ENCODE data around the gene BSG. TPM values are rescaled to one million over a fixed set of nuclear protein-coding genes. Genes with fewer than 3 reads are reported as not detected.
A peak's percentile ranks its signal among the peaks of the same experiment; 100 is the strongest.

The BSG gene
- total and polyA plus RNA-seq, 9 of the 15 experiments (the other 6 are each of a cell fraction or from before 2014, with no cell fraction given): 4.6 to 495 (median 187) TPM

DNA sequence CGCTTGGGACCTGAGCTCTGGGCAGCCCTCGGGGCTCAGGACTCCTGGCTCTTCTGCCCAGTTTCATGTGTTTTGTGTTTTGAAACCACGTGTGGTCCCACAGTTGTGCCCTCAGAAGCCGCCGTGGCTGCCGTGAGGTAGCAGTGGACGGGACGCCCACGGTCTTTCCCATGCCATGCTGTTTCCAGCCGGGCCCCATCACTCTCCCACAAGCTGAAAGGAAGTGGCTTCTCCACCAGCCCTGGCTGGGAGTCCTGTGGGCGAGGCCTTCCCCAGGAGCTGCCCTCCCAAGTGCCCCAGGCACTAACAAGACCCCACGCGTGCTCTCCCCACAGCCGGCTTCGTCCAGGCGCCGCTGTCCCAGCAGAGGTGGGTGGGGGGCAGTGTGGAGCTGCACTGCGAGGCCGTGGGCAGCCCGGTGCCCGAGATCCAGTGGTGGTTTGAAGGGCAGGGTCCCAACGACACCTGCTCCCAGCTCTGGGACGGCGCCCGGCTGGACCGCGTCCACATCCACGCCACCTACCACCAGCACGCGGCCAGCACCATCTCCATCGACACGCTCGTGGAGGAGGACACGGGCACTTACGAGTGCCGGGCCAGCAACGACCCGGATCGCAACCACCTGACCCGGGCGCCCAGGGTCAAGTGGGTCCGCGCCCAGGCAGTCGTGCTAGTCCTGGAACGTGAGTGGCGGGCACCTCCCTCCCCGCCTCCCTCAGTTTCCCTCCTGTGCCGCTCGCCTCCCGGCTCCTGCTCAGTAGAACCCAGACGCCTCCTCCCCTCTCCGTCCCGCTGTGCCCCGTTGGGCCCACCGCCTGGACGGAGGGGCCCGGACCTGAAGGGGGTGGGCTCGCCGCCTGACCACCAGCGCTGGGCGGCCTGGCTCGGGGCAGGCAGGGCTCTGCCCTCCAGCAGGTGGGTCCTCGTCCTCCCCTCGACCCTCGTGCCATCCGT is 5.3 kb downstream of the BSG start:
- Histone ChIP-seq H4K20me1 (replicated peaks; ENCODE audit: control insufficient read depth, insufficient read depth, low read length) (peaks cover 73% of the 10 kb centered on the region), H3K36me3 (ENCODE audit: control insufficient read depth, insufficient read depth, low read length) (peaks cover 66% of the 10 kb centered on the region; the same call in 2 of the 3 replicates), H3K9me1 (ENCODE audit: control insufficient read depth, insufficient read depth, low read length) (peaks cover 15% of the 10 kb centered on the region), H3K9me3 (replicated peaks; ENCODE audit: control insufficient read depth, insufficient read depth, low read depth, low read length) (no peaks in the 10 kb centered on the region), H3K27me3 (ENCODE audit: control insufficient read depth in 2 of 2, insufficient read depth in 2 of 2, low read length in 2 of 2) (no peaks in the 10 kb centered on the region), H3K4me2 (ENCODE audit: insufficient read depth, low read length) (no peak overlapping the region), H3K27ac (ENCODE audit: extremely low read depth, low read depth, low read length) (no peak overlapping the region), H3K4me1 (replicated peaks in 1 of 2; ENCODE audit: control insufficient read depth in 2 of 2, insufficient read depth in 2 of 2, low read length in 2 of 2) (peaks cover 28 to 91% of the 10 kb centered on the region in 2 experiments), H3K79me2 (ENCODE audit: control insufficient read depth, insufficient read depth, low read length) (peaks cover 78% of the 10 kb centered on the region), H3K4me3 (no peak overlapping the region), H2AFZ (ENCODE audit: low read depth, low read length) (no peak overlapping the region), H3K9ac (ENCODE audit: insufficient read depth in 1 of 2, low read depth in 2 of 2, low read length in 2 of 2) (no peak overlapping the region; a peak in 1 of 4 replicates)
- 91% methylated on average over 23 of the region's 66 CpGs for WGBS (ENCODE audit: insufficient coverage, low coverage, missing lambda C conversion rate)
- ATAC-seq: no peak
- FAIRE-seq: no peak
- ChIA-PET CTCF (ENCODE audit: low intra/inter-chr PET ratio) (no interaction called here), POLR2A (interaction anchor here (0.6 to 0.8 kb wide), 2 partner anchors 30 to 228 kb away, joined by 4 to 5 read pairs; no protein-coding TSS in a partner anchor)
- no peak for DNase-seq (ENCODE audit: extremely low read depth in 1 of 4, low spot score in 3 of 4)
- intact Hi-C loops (cut with micrococcal nuclease) (no loop called here), in situ Hi-C loops (cut with MboI) (no loop called here)
- BruUV-seq (replicated peaks): no TSS peak
- TF ChIP-seq PKNOX1 (IDR thresholded peaks at IDR 0.05) (no peak), HMGN3 (IDR thresholded peaks at IDR 0.05; ENCODE audit: borderline replicate concordance, extremely low read depth, insufficient read length, low read depth, low read length) (peak; percentile 22), POU5F1 (IDR thresholded peaks at IDR 0.05; ENCODE audit: borderline replicate concordance, low read depth, low read length, partially characterized antibody) (no peak), MTA2 (IDR thresholded peaks at IDR 0.05; ENCODE audit: low read depth) (no peak), ZBTB17 (CRISPR knock-in tag; IDR thresholded peaks at IDR 0.05) (no peak), FIP1L1 (IDR thresholded peaks at IDR 0.05; ENCODE audit: low read depth, low read length, poor library complexity, severe bottlenecking) (peak; percentile 20), NCOA4 (IDR thresholded peaks at IDR 0.05; ENCODE audit: partially characterized antibody) (no peak), CHD7 (IDR thresholded peaks at IDR 0.05; ENCODE audit: low read depth, low read length) (no peak)
